CD4-positive, alpha-beta T cell (primary cell): ENCODE data around the gene PIK3R2. TPM values are rescaled to one million over a fixed set of nuclear protein-coding genes. Genes with fewer than 3 reads are reported as not detected.
"Not testable (repeated sequence)": the region's sequence is repeated elsewhere in the genome, so short reads cannot be mapped to it uniquely, and the experiment has no call there.

Experiments
- ATAC-seq: fragments of 200-7000 bp; cut with Tn5 transposase; one replicate; pipeline ENCODE4 v1.10.0; 2022; ENCODE audit warnings: mild to moderate bottlenecking; ENCODE audit not compliant: poor library complexity
- CTCF ChIA-PET: fragments of 350-600 bp; sonication (Branson Sonifier 250); formaldehyde crosslinking; loops from one replicate; lab custom pipeline; 2021; ENCODE audit warnings: antibody characterized with exemption, inconsistent platforms; lab: Charles Lee
- POLR2A ChIA-PET: fragments of 350-600 bp; sonication (Branson Sonifier 250); formaldehyde crosslinking; loops from one replicate; lab custom pipeline; 2021; ENCODE audit warnings: antibody characterized with exemption, inconsistent platforms; lab: Charles Lee
- DNase-seq, 14 experiments: peaks; one replicate each; pipeline ENCODE4 v3.0.0-alpha.2; 2013 to 2020; ENCODE audit warnings: mixed read lengths in 2 of 14
- H3K27ac ChIP-seq, 2 donors: one replicate each; pipeline versions ENCODE4 v1.5.1 to v1.7.0; 2013; ENCODE audit warnings: low read length in 2 of 2, low read depth in 1 of 2, mild to moderate bottlenecking in 1 of 2
- H3K27me3 ChIP-seq, 2 experiments: 1 replicate in 1 of 2; 2 replicates in 1 of 2; pipeline versions ENCODE4 v1.6.1 to v1.7.0; 2013; ENCODE audit warnings: low read length in 2 of 2, control low read depth in 1 of 2, mild to moderate bottlenecking in 1 of 2, moderate library complexity in 1 of 2; ENCODE audit not compliant: insufficient read depth in 2 of 2, control insufficient read depth in 1 of 2
- H3K36me3 ChIP-seq: one replicate; pipeline ENCODE4 v1.6.1; 2013; ENCODE audit warnings: low read length, control low read depth; ENCODE audit not compliant: insufficient read depth
- H3K4me1 ChIP-seq: one replicate; pipeline ENCODE4 v1.6.1; 2013; ENCODE audit warnings: low read length, control low read depth; ENCODE audit not compliant: insufficient read depth
- H3K4me3 ChIP-seq: one replicate; pipeline ENCODE4 v1.5.1; 2013; ENCODE audit warnings: mild to moderate bottlenecking, low read length, moderate library complexity
- H3K9me3 ChIP-seq, 2 experiments: 1 replicate in 1 of 2; 2 replicates in 1 of 2; pipeline versions ENCODE4 v1.6.1 to v1.7.0; 2013; ENCODE audit warnings: low read length in 2 of 2, mild to moderate bottlenecking in 2 of 2, control low read depth in 1 of 2, moderate library complexity in 1 of 2; ENCODE audit not compliant: control insufficient read depth in 1 of 2, insufficient read depth in 1 of 2
- H3K27ac Mint-ChIP-seq: one replicate; pipeline ENCODE4 v1.8.0; 2020; ENCODE audit warnings: mixed read lengths
- H3K27me3 Mint-ChIP-seq: one replicate; pipeline ENCODE4 v1.8.0; 2021; ENCODE audit warnings: mixed read lengths
- H3K36me3 Mint-ChIP-seq: one replicate; pipeline ENCODE4 v1.8.0; 2021; ENCODE audit warnings: low read depth, mixed read lengths
- H3K4me1 Mint-ChIP-seq: one replicate; pipeline ENCODE4 v1.8.0; 2021; ENCODE audit warnings: low read depth, mixed read lengths
- H3K4me3 Mint-ChIP-seq: one replicate; pipeline ENCODE4 v1.8.0; 2020; ENCODE audit warnings: mild to moderate bottlenecking, mixed read lengths
- H3K9me3 Mint-ChIP-seq: one replicate; pipeline ENCODE4 v1.8.0; 2020; ENCODE audit warnings: mixed read lengths
- intact Hi-C, 2 experiments: fragments of 100-400 bp; cut with DNase I in 1 of 2; cut with micrococcal nuclease in 1 of 2; formaldehyde crosslinking; loops; one replicate each; pipeline versions ENCODE4 v1.15.1 to v1.9.0; 2023 to 2025; cut with DNase I, micrococcal nuclease
- total RNA-seq, 174 experiments: library from RNA in 2 of 174; stranded (reverse) in 2 of 174; gene quantifications; one replicate each; pipeline ENCODE4 v1.2.3 and lab custom pipeline; 2021 to 2026
- TF ChIP-seq, protein P1 (sequence below): fragments of 200-600 bp; IDR thresholded peaks from one replicate; pipeline ENCODE4 v1.8.0; 2022; ENCODE audit warnings: antibody characterized with exemption, mild to moderate bottlenecking

PIK3R2 gene
- total RNA-seq, 2 experiments from 2014 or later: 4.6 to 5.6 TPM

- no peak for ATAC-seq
- H3K9me3 ChIP-seq: no peaks in the 10 kb centered on the region
- intact Hi-C loops: no loop called here
- peaks cover 12% of the 10 kb centered on the region for H3K36me3 ChIP-seq
- peaks cover 44% of the 10 kb centered on the region for H3K4me1 ChIP-seq
- Mint-ChIP-seq H3K27ac (no peak overlapping the region), H3K36me3 (peaks cover 19% of the 10 kb centered on the region), H3K4me1 (peaks cover 30% of the 10 kb centered on the region), H3K4me3 (no peak overlapping the region), H3K9me3 (no peaks in the 10 kb centered on the region), H3K27me3 (no peaks in the 10 kb centered on the region)
- no peaks in the 10 kb centered on the region for H3K27me3 ChIP-seq
- no peak overlapping the region for H3K4me3 ChIP-seq
- CTCF ChIA-PET: no interaction called here
- no peak overlapping the region for H3K27ac ChIP-seq
- TF ChIP-seq, protein P1, sequence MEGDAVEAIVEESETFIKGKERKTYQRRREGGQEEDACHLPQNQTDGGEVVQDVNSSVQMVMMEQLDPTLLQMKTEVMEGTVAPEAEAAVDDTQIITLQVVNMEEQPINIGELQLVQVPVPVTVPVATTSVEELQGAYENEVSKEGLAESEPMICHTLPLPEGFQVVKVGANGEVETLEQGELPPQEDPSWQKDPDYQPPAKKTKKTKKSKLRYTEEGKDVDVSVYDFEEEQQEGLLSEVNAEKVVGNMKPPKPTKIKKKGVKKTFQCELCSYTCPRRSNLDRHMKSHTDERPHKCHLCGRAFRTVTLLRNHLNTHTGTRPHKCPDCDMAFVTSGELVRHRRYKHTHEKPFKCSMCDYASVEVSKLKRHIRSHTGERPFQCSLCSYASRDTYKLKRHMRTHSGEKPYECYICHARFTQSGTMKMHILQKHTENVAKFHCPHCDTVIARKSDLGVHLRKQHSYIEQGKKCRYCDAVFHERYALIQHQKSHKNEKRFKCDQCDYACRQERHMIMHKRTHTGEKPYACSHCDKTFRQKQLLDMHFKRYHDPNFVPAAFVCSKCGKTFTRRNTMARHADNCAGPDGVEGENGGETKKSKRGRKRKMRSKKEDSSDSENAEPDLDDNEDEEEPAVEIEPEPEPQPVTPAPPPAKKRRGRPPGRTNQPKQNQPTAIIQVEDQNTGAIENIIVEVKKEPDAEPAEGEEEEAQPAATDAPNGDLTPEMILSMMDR: no peak
- DNase-seq: peak in 1 of 14 experiments; percentile 36
- POLR2A ChIA-PET: interaction anchor here (1.0 kb wide), 1 partner anchor 41 kb away, joined by 3 read pairs; no protein-coding TSS in a partner anchor
Measured at GRCh38 chr19:18156841-18157464, 4.0 kb downstream of the PIK3R2 start.

- H3K4me3 Mint-ChIP-seq: no peak overlapping the region
- CTCF ChIA-PET: no interaction called here
Measured at GRCh38 chr19:18157465-18158063, 4.6 kb downstream of the PIK3R2 start.

GRCh38 chr19:18158467-18158866 is 5.5 kb downstream of the PIK3R2 start:
- H3K4me3 Mint-ChIP-seq: no peak overlapping the region
- no peak for ATAC-seq
- no peaks in the 10 kb centered on the region for H3K9me3 Mint-ChIP-seq
- H3K27ac ChIP-seq: no peak overlapping the region
- H3K27ac Mint-ChIP-seq: no peak overlapping the region
- H3K9me3 ChIP-seq: no peaks in the 10 kb centered on the region
- intact Hi-C loops: no loop called here
- H3K4me1 ChIP-seq: peaks cover 35% of the 10 kb centered on the region
- H3K4me1 Mint-ChIP-seq: peaks cover 23% of the 10 kb centered on the region
- no peaks in the 10 kb centered on the region for H3K27me3 ChIP-seq
- H3K36me3 ChIP-seq: peaks cover 24% of the 10 kb centered on the region
- H3K36me3 Mint-ChIP-seq: peaks cover 20% of the 10 kb centered on the region
- ChIA-PET POLR2A (no interaction called here), CTCF (no interaction called here)
- no peaks in the 10 kb centered on the region for H3K27me3 Mint-ChIP-seq
- no peak overlapping the region for H3K4me3 ChIP-seq
- no peak for DNase-seq
- TF ChIP-seq, protein P1: no peak

More at GRCh38 chr19:18157465-18158063, 4.6 kb downstream of the PIK3R2 start:
- Histone ChIP-seq H3K36me3 (peaks cover 17% of the 10 kb centered on the region), H3K9me3 (no peaks in the 10 kb centered on the region), H3K4me1 (peaks cover 40% of the 10 kb centered on the region), H3K4me3 (no peak overlapping the region), H3K27ac (no peak overlapping the region), H3K27me3 (no peaks in the 10 kb centered on the region)
- peaks cover 25% of the 10 kb centered on the region for H3K4me1 Mint-ChIP-seq
- peaks cover 19% of the 10 kb centered on the region for H3K36me3 Mint-ChIP-seq
- H3K9me3 Mint-ChIP-seq: no peaks in the 10 kb centered on the region
- intact Hi-C loops: no loop called here
- POLR2A ChIA-PET: no interaction called here
- TF ChIP-seq, protein P1: no peak
- H3K27ac Mint-ChIP-seq: no peak overlapping the region
- H3K27me3 Mint-ChIP-seq: no peaks in the 10 kb centered on the region
- DNase-seq (peak in 1 of 14 experiments; percentile 24), ATAC-seq (no peak)

DNA sequence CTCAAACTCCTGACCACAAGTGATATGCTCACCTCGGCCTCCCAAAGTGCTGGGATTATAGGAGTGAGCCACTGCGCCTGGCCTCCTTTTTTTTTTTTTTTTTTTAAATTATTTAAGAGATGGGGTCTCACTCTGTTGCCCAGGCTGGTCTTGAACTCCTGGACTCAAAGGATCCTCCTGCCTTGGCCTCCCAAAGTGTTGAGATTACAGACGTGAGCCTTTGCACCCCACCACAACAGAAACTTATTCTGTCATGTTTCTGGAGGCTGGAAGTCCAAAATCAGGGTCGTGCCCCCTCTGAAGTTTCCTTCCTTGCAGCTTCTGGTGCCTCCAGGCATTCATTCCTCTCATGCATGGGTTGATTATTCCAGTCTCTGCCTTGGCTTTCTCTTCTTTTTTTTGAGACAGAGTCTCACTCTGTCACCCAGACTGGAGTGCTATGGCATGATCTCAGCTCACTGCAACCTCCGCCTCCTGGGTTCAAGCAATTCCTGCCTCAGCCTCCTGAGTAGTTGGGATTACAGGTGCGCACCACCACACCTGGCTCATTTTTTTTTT is 6.2 kb downstream of the PIK3R2 start:
- H3K9me3 ChIP-seq, H3K27ac ChIP-seq, intact Hi-C loops, H3K27me3 ChIP-seq, H3K27me3 Mint-ChIP-seq, H3K4me3 Mint-ChIP-seq, H3K9me3 Mint-ChIP-seq, H3K27ac Mint-ChIP-seq, ATAC-seq, CTCF ChIA-PET, H3K4me3 ChIP-seq, DNase-seq: not testable (repeated sequence)
- Mint-ChIP-seq H3K36me3 (peaks cover 17% of the 10 kb centered on the region), H3K4me1 (peaks cover 19% of the 10 kb centered on the region)
- H3K36me3 ChIP-seq: peaks cover 24% of the 10 kb centered on the region
- POLR2A ChIA-PET: interaction anchor here (1.5 kb wide), 1 partner anchor 13 kb away, joined by 4 read pairs; no protein-coding TSS in a partner anchor
- peaks cover 29% of the 10 kb centered on the region for H3K4me1 ChIP-seq
